OCI-M2 (cell line): Measurements from ENCODE around the gene OTULIN.

Source experiments
- DNase-seq: peaks from one replicate; lab custom pipeline; 2025; ENCODE audit not compliant: unreplicated experiment; lab: John Stamatoyannopoulos, UW

Gene OTULIN

GRCh38 chr5:14667770-14668169 lies 3.3 kb downstream of the OTULIN start:
- no peak for DNase-seq

- no peak for DNase-seq
Measured at GRCh38 chr5:14668181-14668591, 3.7 kb downstream of the OTULIN start.

GRCh38 chr5:14669415-14669814 lies 4.9 kb downstream of the OTULIN start:
- DNase-seq: no peak

DNA sequence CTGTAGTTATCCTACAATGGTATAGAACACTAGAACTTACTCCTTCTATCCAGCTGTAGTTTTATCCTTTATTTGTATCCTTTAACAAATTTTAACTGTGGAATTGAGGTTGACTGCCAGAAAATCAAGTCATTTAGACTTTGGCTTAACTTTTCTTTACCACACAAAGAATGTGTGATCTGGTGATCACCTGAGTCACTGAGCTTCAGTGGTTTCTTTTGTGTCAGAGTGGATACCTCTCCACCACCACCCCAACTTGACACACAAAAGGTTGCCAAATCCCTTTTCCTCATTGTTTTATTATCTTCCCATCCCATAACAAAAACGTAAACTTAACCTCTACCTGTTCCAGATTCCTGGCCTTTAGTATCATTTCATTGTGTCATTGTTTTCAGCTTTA lies 5.5 kb downstream of the OTULIN start:
- no peak for DNase-seq

DNA sequence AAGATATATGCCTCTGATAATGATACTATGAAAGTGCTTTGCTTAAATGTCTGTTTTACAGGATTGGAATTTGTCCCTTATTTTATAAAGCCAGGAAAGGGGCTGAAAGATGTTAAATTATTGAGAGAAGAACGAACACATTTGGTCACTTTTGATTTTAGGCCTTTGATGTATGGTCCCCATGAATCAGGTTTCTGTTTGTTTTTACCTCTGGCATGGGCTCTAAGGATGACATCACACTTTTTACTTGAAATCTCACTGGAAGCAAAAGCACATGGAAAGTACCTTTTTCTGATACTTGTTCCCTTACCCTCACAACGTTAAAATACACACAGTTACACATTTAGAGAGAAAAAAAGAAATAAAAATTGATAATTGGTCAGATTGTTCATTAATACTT lies 6.9 kb downstream of the OTULIN start:
- DNase-seq: no peak

DNA sequence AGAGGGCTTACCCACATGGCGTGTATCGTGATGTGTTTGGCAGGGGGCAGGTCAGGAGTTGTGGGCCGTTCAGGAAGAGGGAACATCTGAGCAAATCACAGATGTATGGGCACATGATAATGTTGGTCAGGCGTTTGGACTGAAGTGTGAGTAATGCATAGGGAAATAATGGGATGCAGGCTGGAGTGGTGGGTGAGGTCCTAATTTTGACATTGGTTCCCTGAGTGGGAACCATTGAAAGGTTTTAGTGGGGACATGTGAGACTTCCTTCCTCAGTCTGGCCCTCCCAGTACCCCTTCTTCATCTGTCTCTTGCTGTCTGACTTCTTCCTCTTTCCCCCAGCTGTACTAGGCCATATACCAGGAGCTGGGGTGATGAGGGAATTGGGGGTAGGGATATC lies 7.6 kb downstream of the OTULIN start:
- DNase-seq: no peak

GRCh38 chr5:14672484-14673394 lies 8.2 kb downstream of the OTULIN start:
- DNase-seq: no peak

DNA sequence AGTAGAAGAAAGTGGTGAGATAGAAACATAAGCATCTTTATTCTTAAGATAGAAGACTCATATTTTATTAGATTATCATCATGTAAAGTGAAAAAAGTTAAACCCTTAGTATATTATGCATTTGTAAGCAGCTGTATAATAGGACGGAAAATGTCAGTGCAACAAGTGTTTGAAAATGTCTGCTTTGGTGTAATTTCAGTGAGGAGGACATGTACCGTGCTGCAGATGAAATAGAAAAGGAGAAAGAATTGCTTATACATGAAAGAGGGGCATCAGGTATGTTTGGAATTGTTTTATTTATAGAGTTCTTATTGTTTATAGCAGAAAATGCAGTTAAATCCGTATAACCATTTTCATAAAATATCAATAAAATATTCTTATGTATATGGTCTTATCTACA lies 8.9 kb downstream of the OTULIN start:
- no peak for DNase-seq

- no peak for DNase-seq
Measured at GRCh38 chr5:14674983-14675854, 10.7 kb downstream of the OTULIN start.

GRCh38 chr5:14675865-14676300 lies 11.4 kb downstream of the OTULIN start:
- no peak for DNase-seq

- no peak for DNase-seq
Measured at GRCh38 chr5:14676320-14676719, 11.8 kb downstream of the OTULIN start.

GRCh38 chr5:14678773-14679334 lies 14.3 kb downstream of the OTULIN start:
- no peak for DNase-seq

GRCh38 chr5:14679595-14679994 lies 15.1 kb downstream of the OTULIN start:
- DNase-seq: no peak

DNA sequence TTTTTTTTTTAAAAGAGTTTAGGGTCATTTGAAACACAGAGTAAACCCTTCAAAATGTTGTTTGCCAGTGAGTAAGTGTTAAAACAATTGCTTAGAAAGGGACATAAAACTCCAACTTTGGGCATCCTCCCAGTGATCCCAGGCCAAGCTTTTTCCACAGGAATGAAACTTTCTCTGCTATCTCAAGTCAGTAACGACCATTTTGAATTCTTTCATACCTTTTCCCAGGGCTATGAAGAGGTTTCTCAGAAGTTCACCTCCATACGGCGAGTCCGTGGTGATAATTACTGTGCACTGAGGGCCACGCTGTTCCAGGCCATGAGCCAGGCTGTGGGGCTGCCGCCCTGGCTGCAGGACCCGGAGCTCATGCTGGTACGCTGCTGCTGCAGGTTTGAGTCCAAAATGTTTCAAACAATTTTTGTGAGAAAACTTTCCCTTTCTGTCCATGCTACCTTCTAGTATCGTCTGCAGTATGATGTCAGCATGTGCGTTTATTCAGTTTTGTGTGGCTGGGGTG lies 16.8 kb downstream of the OTULIN start:
- DNase-seq: no peak

DNA sequence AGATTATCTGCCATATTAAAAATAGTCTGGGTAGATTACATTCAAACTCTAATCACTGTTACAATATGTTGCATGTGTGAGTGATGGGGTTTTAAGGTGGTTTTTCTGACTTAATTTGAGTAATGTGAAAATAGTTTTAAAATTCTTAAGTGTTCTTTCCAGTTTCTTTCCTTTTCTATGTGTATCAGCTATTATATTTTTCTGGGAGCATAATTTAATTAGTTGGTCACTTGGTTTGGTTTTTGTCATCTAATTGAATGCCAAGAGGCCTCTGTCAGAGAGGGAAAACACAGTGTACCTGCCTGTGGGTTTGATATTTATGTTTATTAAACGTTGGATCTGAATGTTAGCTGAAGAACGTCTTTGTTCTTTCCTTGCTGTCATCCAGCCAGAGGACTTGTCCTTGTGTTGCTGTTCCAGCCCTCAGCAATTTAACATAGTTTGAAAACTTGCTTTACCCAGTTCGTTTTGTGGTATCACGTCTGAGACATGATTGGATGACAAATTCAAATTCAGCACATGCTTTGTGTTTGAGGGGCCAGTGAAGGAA lies 19.5 kb downstream of the OTULIN start:
- DNase-seq: no peak

- DNase-seq: no peak
Measured at GRCh38 chr5:14684757-14685156, 20.2 kb downstream of the OTULIN start.

DNA sequence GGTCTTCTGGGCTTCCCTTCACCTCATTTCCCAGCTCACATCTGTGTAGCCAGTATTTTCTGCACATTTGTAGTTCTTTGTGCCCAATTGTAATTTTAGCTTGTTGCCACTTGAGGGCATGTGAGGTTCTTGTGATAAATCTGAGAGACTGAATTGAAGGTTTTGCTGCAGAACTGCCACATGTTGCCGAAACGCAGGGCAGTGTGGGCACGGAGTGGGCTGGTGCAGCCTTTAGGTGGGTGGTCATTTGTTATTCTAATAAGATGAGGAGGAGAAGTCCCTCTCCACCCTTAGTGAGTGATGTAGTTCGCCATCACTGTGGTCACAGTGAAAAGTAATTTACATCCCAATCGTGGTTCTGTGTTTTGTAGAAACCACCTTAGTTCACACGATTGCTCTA lies 21.2 kb downstream of the OTULIN start:
- no peak for DNase-seq

DNA sequence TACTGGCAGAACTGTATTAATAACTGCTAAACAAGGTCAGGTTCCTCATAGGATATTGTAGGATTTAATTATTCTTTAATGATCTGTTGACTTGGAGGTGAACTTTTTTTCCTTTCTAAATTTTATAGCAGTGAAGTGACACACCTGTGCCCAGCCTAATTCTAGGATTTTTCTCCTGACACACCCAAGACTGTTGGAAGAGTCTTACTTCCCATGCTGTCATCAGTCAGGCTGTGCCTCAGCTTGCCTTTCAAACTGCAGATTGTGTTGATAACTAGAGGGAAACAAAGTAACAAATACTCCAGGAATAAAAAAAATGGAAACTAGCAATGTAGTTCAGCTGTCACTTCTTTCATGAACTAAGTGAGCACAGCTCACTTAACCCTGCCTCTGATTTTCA lies 22.0 kb downstream of the OTULIN start:
- no peak for DNase-seq

DNA sequence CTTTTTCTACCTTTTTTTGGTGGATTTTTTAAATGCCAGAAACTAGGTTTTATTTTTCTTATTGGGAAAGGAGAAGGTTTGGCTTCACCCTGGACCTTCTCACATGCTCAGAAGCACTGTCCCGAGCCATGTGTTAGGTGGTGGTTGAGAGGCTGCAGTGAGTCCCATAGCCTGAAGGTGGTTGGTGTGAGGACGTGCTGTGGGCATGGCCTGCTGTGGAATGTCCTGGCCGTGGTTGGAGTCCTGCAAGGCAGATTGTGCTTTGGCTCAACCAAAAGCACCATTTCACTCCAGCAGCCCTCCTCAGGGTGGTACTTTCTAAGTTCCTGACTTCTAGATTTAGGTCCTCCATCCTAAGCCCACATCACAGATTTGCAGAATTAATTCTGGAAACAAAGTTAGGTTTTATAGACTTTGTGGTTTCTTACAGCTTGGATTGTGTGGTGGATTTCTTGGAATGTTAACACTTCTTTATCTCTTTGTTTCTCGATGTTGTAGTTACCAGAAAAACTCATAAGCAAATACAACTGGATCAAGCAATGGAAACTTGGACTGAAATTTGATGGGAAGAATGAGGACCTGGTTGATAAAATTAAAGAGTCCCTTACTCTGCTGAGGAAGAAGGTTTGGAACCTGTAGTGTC lies 22.6 kb downstream of the OTULIN start:
- no peak for DNase-seq

GRCh38 chr5:14693070-14693469 lies 28.6 kb downstream of the OTULIN start:
- DNase-seq: no peak

DNA sequence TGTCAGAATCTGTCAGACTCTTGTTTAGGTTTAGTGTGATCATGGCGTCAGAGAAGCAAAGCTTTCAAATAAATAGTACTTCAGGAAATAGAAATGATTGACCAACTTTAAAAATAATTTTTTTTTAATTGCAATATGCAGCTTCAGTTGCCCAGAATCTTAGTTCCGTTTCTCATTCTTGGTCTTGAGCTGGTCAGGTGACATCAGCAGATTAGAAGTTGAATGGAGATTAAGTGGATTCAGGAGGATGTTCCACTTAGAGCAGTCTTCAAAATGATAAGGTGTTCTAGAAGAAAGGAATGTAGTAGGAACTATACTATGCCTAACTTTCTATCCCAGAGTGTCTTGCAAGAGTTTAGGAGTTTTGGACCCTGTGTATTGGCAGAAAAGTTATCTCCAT lies 30.6 kb downstream of the OTULIN start:
- no peak for DNase-seq
